ENCODE measurements around the gene PAN2. TPM values are rescaled to one million over a fixed set of nuclear protein-coding genes. Genes with fewer than 3 reads are reported as not detected.
"Not testable (repeated sequence)": the region's sequence is repeated elsewhere in the genome, so short reads cannot be mapped to it uniquely, and the experiment has no call there.

PAN2 gene
- total RNA-seq, 1 experiment from 2014 or later: 72.3 TPM

DNA sequence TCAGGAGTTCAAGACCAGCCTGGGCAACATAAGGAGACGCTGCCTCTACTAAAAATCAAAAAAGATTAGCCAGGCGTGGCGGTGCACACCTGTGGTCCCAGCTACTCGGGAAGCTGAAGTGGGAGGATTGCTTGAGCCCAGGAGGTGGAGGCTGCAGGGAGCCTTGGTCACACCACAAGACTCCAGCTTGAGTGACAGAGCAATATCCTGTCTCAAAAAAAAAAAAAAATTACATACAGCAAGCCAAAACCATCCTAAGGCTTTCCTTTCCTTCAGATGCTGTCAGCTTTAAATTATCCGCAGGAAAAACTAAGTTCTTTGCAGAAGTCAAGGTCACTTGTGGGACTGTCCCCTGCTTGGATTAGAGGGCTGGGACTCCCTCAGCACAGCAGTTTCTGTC, 35.0 kb downstream of the PAN2 start:
- H3K4me1 ChIP-seq (ENCODE audit: low read length): peaks cover 64% of the 10 kb centered on the region
- H3K9ac ChIP-seq (ENCODE audit: low read length): peak overlapping the region; percentile 84
- H3K4me3 ChIP-seq (ENCODE audit: low read length): peak overlapping the region; percentile 75

DNA sequence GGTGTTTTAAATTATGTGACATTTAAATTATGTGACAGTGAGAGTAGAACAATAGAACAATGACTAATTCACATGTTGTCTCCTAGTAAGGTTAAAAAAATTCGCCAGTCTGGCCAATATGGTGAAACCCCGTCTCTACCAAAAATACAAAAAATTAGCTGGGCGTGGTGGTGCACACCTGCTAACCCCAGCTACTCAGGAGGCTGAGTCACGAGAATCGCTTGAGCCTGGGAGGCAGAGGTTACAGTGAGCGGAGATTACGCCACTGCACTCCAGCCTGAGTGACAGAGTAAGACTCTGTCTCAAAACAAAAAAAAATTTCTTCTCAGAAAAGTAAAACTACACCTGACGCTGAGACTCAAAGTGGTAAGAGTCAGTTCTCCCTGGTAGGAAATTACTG, 36.4 kb downstream of the PAN2 start:
- Histone ChIP-seq H3K9me2 (replicated peaks; ENCODE audit: insufficient read depth, low read length) (no peaks in the 10 kb centered on the region), H3K79me2 (ENCODE audit: low read length) (peaks cover 80% of the 10 kb centered on the region), H3K36me3 (ENCODE audit: insufficient read depth, low read length) (peaks cover 11% of the 10 kb centered on the region; the same call in 1 of the 2 replicates), H3K9ac (ENCODE audit: low read length) (no peak overlapping the region), H3K4me3 (ENCODE audit: low read length) (no peak overlapping the region), H3K9me3 (ENCODE audit: low read length) (no peaks in the 10 kb centered on the region), H3K27me3 (ENCODE audit: low read length) (no peaks in the 10 kb centered on the region), H3K4me1 (ENCODE audit: low read length) (peaks cover 57% of the 10 kb centered on the region), H3K4me2 (ENCODE audit: low read depth, low read length, poor library complexity, severe bottlenecking) (peak overlapping the region; percentile 94), H3K27ac (ENCODE audit: low read length) (no peak overlapping the region), H4K20me1 (ENCODE audit: insufficient read depth, low read depth, low read length) (no peaks in the 10 kb centered on the region), H2AFZ (ENCODE audit: low read length) (no peak overlapping the region)
- no peak for DNase-seq

More for the DNA sequence above, 35.0 kb downstream of the PAN2 start:
- H3K27ac ChIP-seq (ENCODE audit: low read length): peak overlapping the region; percentile 56; the same call in 1 of the 2 replicates
- H3K9me2 ChIP-seq (replicated peaks; ENCODE audit: insufficient read depth, low read length): no peaks in the 10 kb centered on the region
- DNase-seq: no peak
- H3K79me2 ChIP-seq (ENCODE audit: low read length): peaks cover 69% of the 10 kb centered on the region
- peak overlapping the region; percentile 94 for H3K4me2 ChIP-seq (ENCODE audit: low read depth, low read length, poor library complexity, severe bottlenecking)
- H3K36me3 ChIP-seq (ENCODE audit: insufficient read depth, low read length): peaks cover 11% of the 10 kb centered on the region; the same call in 1 of the 2 replicates
- H2AFZ ChIP-seq (ENCODE audit: low read length): no peak overlapping the region
- H4K20me1 ChIP-seq (ENCODE audit: insufficient read depth, low read depth, low read length): no peaks in the 10 kb centered on the region
- no peaks in the 10 kb centered on the region for H3K9me3 ChIP-seq (ENCODE audit: low read length)
- H3K27me3 ChIP-seq (ENCODE audit: low read length): no peaks in the 10 kb centered on the region

DNA sequence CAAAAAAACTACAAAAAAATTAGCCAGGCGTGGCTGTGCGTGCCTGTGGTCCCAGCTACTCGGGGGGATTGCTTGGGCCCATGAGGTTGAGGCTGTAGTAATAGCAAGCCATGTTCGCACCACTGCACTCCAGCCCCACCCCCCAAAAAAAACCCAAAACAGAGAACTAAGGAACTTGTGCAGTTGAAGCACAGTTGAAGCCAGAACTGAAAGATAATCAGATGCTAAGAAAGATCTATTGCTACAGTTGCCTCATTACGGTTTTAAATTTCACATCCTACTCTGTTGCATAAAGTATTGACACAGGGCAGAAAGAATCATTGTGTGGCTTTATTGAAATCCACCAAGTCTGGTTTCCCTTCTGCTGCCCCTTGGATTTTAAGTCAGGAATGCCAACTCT, 37.5 kb downstream of the PAN2 start:
- Histone ChIP-seq H3K9ac (ENCODE audit: low read length) (no peak overlapping the region), H2AFZ (ENCODE audit: low read length) (no peak overlapping the region), H3K4me1 (ENCODE audit: low read length) (peaks cover 56% of the 10 kb centered on the region)

DNA sequence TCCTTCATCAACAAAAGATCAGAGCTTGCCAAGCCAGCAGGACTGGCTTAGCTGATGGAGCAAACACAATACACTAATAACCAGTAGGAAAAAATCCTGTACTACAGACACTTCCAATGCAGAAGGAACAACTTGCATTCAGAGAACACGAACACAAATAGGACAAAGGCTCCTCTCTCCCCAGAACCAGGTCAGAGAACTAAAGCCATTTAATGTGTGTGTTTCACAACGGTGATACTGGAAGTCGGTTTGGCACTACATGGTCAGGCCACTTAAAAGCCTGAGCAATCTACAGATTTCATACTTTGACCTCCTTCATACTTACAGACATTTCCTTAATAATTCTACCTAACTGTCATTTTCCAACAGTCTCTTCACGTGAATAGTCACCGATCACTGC, 40.0 kb downstream of the PAN2 start:
- Histone ChIP-seq H3K4me1 (ENCODE audit: low read length) (peaks cover 51% of the 10 kb centered on the region), H3K9ac (ENCODE audit: low read length) (no peak overlapping the region), H3K36me3 (ENCODE audit: insufficient read depth, low read length) (peaks cover 11% of the 10 kb centered on the region; the same call in 1 of the 2 replicates), H2AFZ (ENCODE audit: low read length) (no peak overlapping the region), H3K27me3 (ENCODE audit: low read length) (no peaks in the 10 kb centered on the region), H3K27ac (ENCODE audit: low read length) (no peak overlapping the region), H3K79me2 (ENCODE audit: low read length) (peaks cover 94% of the 10 kb centered on the region), H3K9me2 (replicated peaks; ENCODE audit: insufficient read depth, low read length) (no peaks in the 10 kb centered on the region), H4K20me1 (ENCODE audit: insufficient read depth, low read depth, low read length) (no peaks in the 10 kb centered on the region), H3K9me3 (ENCODE audit: low read length) (no peaks in the 10 kb centered on the region), H3K4me3 (ENCODE audit: low read length) (no peak overlapping the region), H3K4me2 (ENCODE audit: low read depth, low read length, poor library complexity, severe bottlenecking) (no peak overlapping the region)
- DNase-seq: no peak

More for the DNA sequence above, 37.5 kb downstream of the PAN2 start:
- H3K27ac ChIP-seq (ENCODE audit: low read length): no peak overlapping the region
- H4K20me1 ChIP-seq (ENCODE audit: insufficient read depth, low read depth, low read length): no peaks in the 10 kb centered on the region
- H3K9me2 ChIP-seq (replicated peaks; ENCODE audit: insufficient read depth, low read length): no peaks in the 10 kb centered on the region
- no peak overlapping the region for H3K4me2 ChIP-seq (ENCODE audit: low read depth, low read length, poor library complexity, severe bottlenecking)
- no peak for DNase-seq
- no peaks in the 10 kb centered on the region for H3K27me3 ChIP-seq (ENCODE audit: low read length)
- H3K36me3 ChIP-seq (ENCODE audit: insufficient read depth, low read length): peaks cover 11% of the 10 kb centered on the region; the same call in 1 of the 2 replicates
- H3K79me2 ChIP-seq (ENCODE audit: low read length): peaks cover 84% of the 10 kb centered on the region
- no peaks in the 10 kb centered on the region for H3K9me3 ChIP-seq (ENCODE audit: low read length)
- no peak overlapping the region for H3K4me3 ChIP-seq (ENCODE audit: low read length)

DNA sequence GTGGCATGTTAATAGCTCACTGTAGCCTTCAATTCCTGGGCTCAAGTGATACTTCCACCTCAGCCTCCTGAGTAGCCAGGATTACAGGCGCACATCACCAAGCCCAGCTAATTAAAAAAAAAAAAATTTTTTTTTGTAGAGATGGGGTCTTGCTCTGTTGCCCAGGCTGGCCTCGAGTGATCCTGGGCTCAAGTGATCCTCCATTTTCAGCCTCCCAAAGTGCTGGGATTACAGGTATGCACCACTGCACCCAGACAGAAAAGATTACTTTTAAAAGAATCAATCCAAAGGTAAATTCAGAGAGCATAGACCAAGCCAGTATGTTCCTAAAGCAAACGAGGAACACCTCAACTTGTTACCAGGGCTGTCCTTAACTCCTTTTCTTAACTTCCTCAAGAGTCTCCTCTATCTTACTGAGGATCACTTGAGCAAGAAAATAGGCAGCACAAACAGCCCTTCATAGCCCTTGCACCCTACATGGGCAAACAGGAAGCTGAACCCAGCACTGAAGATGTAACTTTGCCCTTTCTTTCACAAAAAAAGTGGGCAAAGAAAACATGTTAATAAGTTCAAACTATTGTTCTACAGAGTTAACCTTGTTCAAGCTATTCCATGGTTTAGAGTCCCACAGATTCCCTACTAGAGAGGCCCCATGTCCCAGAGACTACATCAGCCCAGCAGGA, 45.0 kb downstream of the PAN2 start:
- Histone ChIP-seq H3K9ac (ENCODE audit: low read length) (no peak overlapping the region), H3K4me3 (ENCODE audit: low read length) (no peak overlapping the region), H3K4me2 (ENCODE audit: low read depth, low read length, poor library complexity, severe bottlenecking) (no peak overlapping the region), H3K27ac (ENCODE audit: low read length) (no peak overlapping the region), H4K20me1 (ENCODE audit: insufficient read depth, low read depth, low read length) (no peaks in the 10 kb centered on the region), H3K27me3 (ENCODE audit: low read length) (no peaks in the 10 kb centered on the region), H2AFZ (ENCODE audit: low read length) (no peak overlapping the region), H3K79me2 (ENCODE audit: low read length) (peaks cover 68% of the 10 kb centered on the region), H3K36me3 (ENCODE audit: insufficient read depth, low read length) (peaks cover 17% of the 10 kb centered on the region; the same call in 1 of the 2 replicates), H3K9me3 (ENCODE audit: low read length) (no peaks in the 10 kb centered on the region), H3K4me1 (ENCODE audit: low read length) (peaks cover 23% of the 10 kb centered on the region), H3K9me2 (replicated peaks; ENCODE audit: insufficient read depth, low read length) (no peaks in the 10 kb centered on the region)
- no peak for DNase-seq

DNA sequence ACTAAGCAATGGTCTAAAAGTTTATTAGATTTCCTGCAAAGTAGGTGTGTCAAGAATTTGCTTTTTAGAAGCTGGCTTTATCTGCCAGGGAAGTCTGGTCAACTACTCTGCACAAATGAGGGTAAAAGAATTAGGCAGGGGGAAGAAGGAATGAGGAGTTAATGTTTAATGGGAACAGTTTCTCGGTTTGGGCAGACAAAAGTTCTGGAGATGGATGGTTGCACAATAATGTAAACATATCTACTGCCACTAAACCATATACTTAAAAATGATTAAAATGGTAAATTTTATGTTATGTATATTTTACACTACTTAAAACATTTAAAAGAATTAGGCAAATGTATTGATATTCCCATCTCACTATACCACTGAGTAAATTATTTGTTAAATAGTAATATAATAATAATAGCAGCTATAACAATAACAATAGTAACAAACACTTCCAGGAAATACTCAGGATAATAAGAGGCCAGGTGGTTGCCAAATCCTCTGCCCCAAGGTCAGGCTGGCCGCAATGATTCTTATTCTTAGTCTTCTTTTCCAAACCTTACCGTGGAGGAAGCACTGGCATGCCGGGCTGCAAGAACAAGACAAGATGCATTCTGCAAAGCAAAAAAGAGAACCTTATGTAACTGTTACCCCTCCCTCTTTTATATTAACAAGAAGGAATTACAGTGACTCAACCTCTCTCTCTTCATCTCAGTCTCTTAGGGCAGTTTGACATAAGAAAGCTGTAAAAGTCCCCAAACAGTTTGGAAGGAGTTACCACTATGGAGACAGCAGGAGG, 47.6 kb downstream of the PAN2 start:
- Histone ChIP-seq H3K9me2 (replicated peaks; ENCODE audit: insufficient read depth, low read length) (no peaks in the 10 kb centered on the region), H3K9ac (ENCODE audit: low read length) (no peak overlapping the region), H3K27me3 (ENCODE audit: low read length) (no peaks in the 10 kb centered on the region), H3K4me1 (ENCODE audit: low read length) (peaks cover 9% of the 10 kb centered on the region), H4K20me1 (ENCODE audit: insufficient read depth, low read depth, low read length) (no peaks in the 10 kb centered on the region), H3K4me3 (ENCODE audit: low read length) (no peak overlapping the region), H3K4me2 (ENCODE audit: low read depth, low read length, poor library complexity, severe bottlenecking) (no peak overlapping the region), H2AFZ (ENCODE audit: low read length) (no peak overlapping the region), H3K27ac (ENCODE audit: low read length) (no peak overlapping the region), H3K9me3 (ENCODE audit: low read length) (no peaks in the 10 kb centered on the region), H3K36me3 (ENCODE audit: insufficient read depth, low read length) (peaks cover 38% of the 10 kb centered on the region; the same call in 1 of the 2 replicates), H3K79me2 (ENCODE audit: low read length) (peaks cover 45% of the 10 kb centered on the region)
- DNase-seq: no peak

DNA sequence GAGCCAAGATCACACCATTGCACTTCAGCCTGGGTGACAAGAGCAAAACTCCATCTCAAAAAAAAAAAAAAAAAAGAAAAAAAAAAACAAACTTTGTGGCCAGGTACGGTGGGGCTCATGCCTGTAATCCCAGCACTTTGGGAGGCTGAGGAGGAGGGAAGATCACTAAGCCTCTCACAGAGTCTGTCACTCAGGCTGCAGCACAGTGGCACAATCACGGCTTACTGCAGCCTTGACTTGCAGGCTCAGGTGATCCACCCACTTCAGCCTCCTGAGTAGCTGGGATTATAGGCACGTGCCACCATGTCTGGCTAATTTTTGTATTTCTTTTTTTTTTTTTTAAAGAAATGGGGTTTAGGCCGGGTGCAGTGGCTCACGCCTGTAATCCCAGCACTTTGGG, 49.5 kb downstream of the PAN2 start:
- H3K4me1 ChIP-seq (ENCODE audit: low read length); H3K4me2 ChIP-seq (ENCODE audit: low read depth, low read length, poor library complexity, severe bottlenecking); H4K20me1 ChIP-seq (ENCODE audit: insufficient read depth, low read depth, low read length); DNase-seq; H3K27me3 ChIP-seq (ENCODE audit: low read length); H3K9ac ChIP-seq (ENCODE audit: low read length); H3K27ac ChIP-seq (ENCODE audit: low read length); H3K9me3 ChIP-seq (ENCODE audit: low read length); H3K9me2 ChIP-seq (replicated peaks; ENCODE audit: insufficient read depth, low read length); H3K4me3 ChIP-seq (ENCODE audit: low read length); H2AFZ ChIP-seq (ENCODE audit: low read length): not testable (repeated sequence)
- H3K36me3 ChIP-seq (ENCODE audit: insufficient read depth, low read length): peaks cover 43% of the 10 kb centered on the region
- H3K79me2 ChIP-seq (ENCODE audit: low read length): peaks cover 27% of the 10 kb centered on the region

DNA sequence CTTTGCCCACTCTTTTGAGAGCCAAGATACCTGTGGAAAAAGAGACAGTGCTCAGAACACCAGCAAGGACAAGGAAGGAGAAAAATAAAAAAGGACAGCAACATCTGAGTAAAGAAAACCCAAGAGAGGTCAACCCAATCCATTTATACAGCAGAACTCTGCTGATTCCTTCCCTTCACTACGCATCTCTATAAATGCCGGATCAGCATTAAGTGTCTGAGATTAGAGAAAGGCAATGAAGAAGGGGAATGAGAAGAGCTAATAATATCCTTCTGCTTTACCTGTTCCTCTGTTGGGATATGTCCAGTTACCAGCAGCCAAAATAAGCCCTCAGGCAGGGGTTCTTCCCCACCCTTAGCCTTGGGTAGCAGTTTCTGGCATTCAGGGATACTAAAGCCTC, 51.2 kb downstream of the PAN2 start:
- peaks cover 52% of the 10 kb centered on the region for H3K36me3 ChIP-seq (ENCODE audit: insufficient read depth, low read length)
- no peak overlapping the region for H3K27ac ChIP-seq (ENCODE audit: low read length)
- no peak overlapping the region for H3K9ac ChIP-seq (ENCODE audit: low read length)
- H3K27me3 ChIP-seq (ENCODE audit: low read length): no peaks in the 10 kb centered on the region
- no peaks in the 10 kb centered on the region for H3K9me2 ChIP-seq (replicated peaks; ENCODE audit: insufficient read depth, low read length)
- H3K79me2 ChIP-seq (ENCODE audit: low read length): peaks cover 13% of the 10 kb centered on the region; the same call in 1 of the 2 replicates
- H3K4me1 ChIP-seq (ENCODE audit: low read length): no peaks in the 10 kb centered on the region
- no peak for DNase-seq
- H2AFZ ChIP-seq (ENCODE audit: low read length): no peak overlapping the region
- H3K9me3 ChIP-seq (ENCODE audit: low read length): no peaks in the 10 kb centered on the region
- H4K20me1 ChIP-seq (ENCODE audit: insufficient read depth, low read depth, low read length): no peaks in the 10 kb centered on the region
- no peak overlapping the region for H3K4me2 ChIP-seq (ENCODE audit: low read depth, low read length, poor library complexity, severe bottlenecking)
- H3K4me3 ChIP-seq (ENCODE audit: low read length): no peak overlapping the region
